ENCODE measurements around the gene CDC42EP2. TPM values are rescaled to one million over a fixed set of nuclear protein-coding genes. Genes with fewer than 3 reads are reported as not detected.

Gene CDC42EP2
- total RNA-seq, 3 donors from 2014 or later (not counting 1 experiment from before 2014, with no cell fraction given): 1.4 to 1.5 (median 1.5) TPM

DNA sequence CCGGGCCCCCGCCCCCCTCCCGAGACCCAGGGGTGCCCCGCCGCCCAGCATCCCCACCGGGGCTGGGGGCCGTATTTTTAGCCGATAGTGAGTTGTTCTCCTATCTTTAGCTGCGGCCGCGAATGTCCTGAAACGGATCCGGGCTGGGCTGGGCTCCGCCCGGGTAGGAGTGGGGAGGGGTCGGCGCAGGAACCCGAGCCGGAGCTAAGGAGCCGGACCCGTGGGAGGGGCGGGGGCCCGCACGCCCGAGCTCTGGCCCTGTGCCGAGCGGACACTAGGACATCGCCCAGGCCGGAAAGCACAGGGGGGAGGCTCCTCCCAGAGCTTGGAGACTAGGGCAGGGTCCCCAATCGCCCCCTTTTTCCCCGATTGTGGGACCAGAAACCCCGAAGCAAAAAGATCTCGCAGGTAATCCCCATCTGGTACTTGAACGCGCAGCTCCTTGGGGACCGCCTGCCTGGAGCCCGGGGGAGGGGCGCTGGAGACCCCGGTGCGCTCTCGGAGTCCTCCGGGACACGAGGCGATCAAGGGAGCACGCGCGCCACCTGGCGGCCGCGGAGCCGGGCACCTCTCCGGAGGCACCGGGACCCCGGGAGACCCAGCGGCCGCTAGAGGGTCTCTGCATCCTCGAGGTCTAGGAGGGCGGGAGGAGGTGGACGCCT is 669 bp downstream of the CDC42EP2 start:
- Mint-ChIP-seq H3K36me3 (no peaks in the 10 kb centered on the region), H3K4me1 (peaks cover 0 to 5% of the 10 kb centered on the region in 2 donors), H3K27ac (peak overlapping the region in 1 of 2 donors; percentile 42), H3K4me3 (peak overlapping the region; percentile 81), H3K27me3 (ENCODE audit: low read depth in 2 of 2) (peaks cover 0 to 12% of the 10 kb centered on the region in 2 donors), H3K9me3 (no peaks in the 10 kb centered on the region)
- peaks cover 21% of the 10 kb centered on the region for H3K4me1 ChIP-seq (ENCODE audit: control insufficient read depth, insufficient read depth, low read length)
- no peaks in the 10 kb centered on the region for H3K27me3 ChIP-seq (ENCODE audit: control insufficient read depth, insufficient read depth, low read length)
- intact Hi-C loops (cut with micrococcal nuclease): loop anchor here (1.0 to 5.0 kb wide), 3 partner anchors 40 to 203 kb away; partner anchors contain the start of gene TM7SF2
- peak; percentile 67 to 74 (median 70) for ATAC-seq
- no peak overlapping the region for H3K27ac ChIP-seq (ENCODE audit: low read length)
- no peaks in the 10 kb centered on the region for H3K36me3 ChIP-seq (ENCODE audit: control insufficient read depth, insufficient read depth, low read length)
- H3K4me3 ChIP-seq (ENCODE audit: low read length): peak overlapping the region; percentile 75
- no peaks in the 10 kb centered on the region for H3K9me3 ChIP-seq (ENCODE audit: control insufficient read depth, insufficient read depth, low read length)
- WGBS (ENCODE audit: insufficient coverage): under 1% methylated on average over 59 of the region's 59 CpGs
- peak; percentile 79 to 88 for DNase-seq
- TF ChIP-seq, protein P1, sequence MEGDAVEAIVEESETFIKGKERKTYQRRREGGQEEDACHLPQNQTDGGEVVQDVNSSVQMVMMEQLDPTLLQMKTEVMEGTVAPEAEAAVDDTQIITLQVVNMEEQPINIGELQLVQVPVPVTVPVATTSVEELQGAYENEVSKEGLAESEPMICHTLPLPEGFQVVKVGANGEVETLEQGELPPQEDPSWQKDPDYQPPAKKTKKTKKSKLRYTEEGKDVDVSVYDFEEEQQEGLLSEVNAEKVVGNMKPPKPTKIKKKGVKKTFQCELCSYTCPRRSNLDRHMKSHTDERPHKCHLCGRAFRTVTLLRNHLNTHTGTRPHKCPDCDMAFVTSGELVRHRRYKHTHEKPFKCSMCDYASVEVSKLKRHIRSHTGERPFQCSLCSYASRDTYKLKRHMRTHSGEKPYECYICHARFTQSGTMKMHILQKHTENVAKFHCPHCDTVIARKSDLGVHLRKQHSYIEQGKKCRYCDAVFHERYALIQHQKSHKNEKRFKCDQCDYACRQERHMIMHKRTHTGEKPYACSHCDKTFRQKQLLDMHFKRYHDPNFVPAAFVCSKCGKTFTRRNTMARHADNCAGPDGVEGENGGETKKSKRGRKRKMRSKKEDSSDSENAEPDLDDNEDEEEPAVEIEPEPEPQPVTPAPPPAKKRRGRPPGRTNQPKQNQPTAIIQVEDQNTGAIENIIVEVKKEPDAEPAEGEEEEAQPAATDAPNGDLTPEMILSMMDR (IDR thresholded peaks at IDR 0.05): peak; percentile 99

DNA sequence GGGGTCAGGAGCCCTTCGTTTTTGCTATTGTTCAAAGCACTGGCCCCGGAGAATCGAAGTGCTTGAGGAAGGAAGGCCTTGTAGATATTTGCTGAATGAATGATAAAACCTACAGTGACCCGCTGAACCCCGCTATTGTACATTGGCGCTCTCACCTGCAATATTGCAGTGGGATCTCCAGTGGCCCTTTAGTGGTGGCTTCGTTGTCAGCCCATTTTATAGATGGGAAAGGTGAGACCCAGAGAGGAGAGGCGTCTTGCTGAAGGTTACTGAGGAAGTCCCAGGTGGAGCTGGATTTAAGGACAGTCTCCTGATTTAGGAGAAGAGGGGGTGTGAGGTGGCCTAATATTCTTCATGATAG is 1.2 kb downstream of the CDC42EP2 start:
- Mint-ChIP-seq H3K9me3 (no peaks in the 10 kb centered on the region), H3K4me3 (peak overlapping the region; percentile 78), H3K36me3 (no peaks in the 10 kb centered on the region), H3K27me3 (ENCODE audit: low read depth in 2 of 2) (peaks cover 0 to 12% of the 10 kb centered on the region in 2 donors), H3K4me1 (peaks cover 0 to 5% of the 10 kb centered on the region in 2 donors), H3K27ac (no peak overlapping the region)
- H3K36me3 ChIP-seq (ENCODE audit: control insufficient read depth, insufficient read depth, low read length): no peaks in the 10 kb centered on the region
- TF ChIP-seq, protein P1 (IDR thresholded peaks at IDR 0.05): peak; percentile 63
- intact Hi-C loops (cut with micrococcal nuclease): loop anchor here (1.0 to 5.0 kb wide), 3 partner anchors 41 to 204 kb away; partner anchors contain the start of gene TM7SF2
- H3K4me3 ChIP-seq (ENCODE audit: low read length): no peak overlapping the region
- 35% methylated on average over 8 of the region's 8 CpGs for WGBS (ENCODE audit: insufficient coverage)
- ATAC-seq (no peak), DNase-seq (no peak)
- H3K9me3 ChIP-seq (ENCODE audit: control insufficient read depth, insufficient read depth, low read length): no peaks in the 10 kb centered on the region
- peaks cover 21% of the 10 kb centered on the region for H3K4me1 ChIP-seq (ENCODE audit: control insufficient read depth, insufficient read depth, low read length)
- no peaks in the 10 kb centered on the region for H3K27me3 ChIP-seq (ENCODE audit: control insufficient read depth, insufficient read depth, low read length)
- H3K27ac ChIP-seq (ENCODE audit: low read length): no peak overlapping the region

DNA sequence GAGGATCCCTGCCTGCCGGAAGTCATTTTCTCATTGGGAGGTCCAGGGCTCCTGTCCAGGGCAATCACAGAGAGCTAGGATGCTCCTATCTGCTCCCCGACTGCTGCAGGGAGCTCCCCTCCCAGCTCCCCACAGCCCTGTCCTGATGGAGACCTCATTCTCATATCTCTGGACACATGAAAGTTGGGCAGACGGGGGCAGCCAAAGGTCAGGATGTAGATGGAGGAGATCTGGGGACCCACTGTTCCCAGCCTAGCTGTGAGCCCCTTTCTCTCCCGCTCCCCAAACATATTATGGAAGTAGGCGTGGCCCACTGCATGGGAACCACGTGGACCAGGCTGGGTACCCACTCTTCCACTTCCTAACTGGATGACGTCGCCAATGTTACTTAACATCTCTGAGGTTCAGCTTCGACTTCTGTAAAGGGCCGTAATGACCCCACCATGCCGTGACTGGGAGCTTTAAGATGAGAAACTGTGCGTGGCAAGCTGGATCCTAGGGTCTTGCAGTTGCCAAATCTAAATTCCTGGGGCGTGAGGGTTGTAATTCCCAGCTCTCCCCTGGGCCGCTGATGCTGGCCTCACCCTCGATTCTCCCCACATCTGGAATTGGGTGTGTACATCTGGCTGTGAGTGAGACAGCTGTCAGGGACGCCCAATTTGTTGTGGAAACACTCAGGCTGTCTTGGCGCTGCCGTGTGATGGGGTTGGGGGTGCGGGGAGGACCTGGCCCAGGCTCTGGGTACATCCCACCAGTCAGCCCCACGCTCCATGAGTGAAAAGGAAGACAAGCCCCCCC is 1.8 kb downstream of the CDC42EP2 start:
- Mint-ChIP-seq H3K36me3 (no peaks in the 10 kb centered on the region), H3K4me1 (peaks cover 0 to 5% of the 10 kb centered on the region in 2 donors), H3K9me3 (no peaks in the 10 kb centered on the region), H3K27ac (no peak overlapping the region), H3K4me3 (peak overlapping the region; percentile 78), H3K27me3 (ENCODE audit: low read depth in 2 of 2) (peaks cover 0 to 12% of the 10 kb centered on the region in 2 donors)
- ATAC-seq (no peak), DNase-seq (peak in 1 of 2 donors; percentile 17)
- no peak overlapping the region for H3K27ac ChIP-seq (ENCODE audit: low read length)
- H3K36me3 ChIP-seq (ENCODE audit: control insufficient read depth, insufficient read depth, low read length): no peaks in the 10 kb centered on the region
- TF ChIP-seq, protein P1 (IDR thresholded peaks at IDR 0.05): no peak
- intact Hi-C loops (cut with micrococcal nuclease): loop anchor here (5.0 kb wide), 1 partner anchor 204 kb away; the partner anchor contains the start of gene TM7SF2
- H3K4me1 ChIP-seq (ENCODE audit: control insufficient read depth, insufficient read depth, low read length): peaks cover 21% of the 10 kb centered on the region
- no peaks in the 10 kb centered on the region for H3K9me3 ChIP-seq (ENCODE audit: control insufficient read depth, insufficient read depth, low read length)
- no peak overlapping the region for H3K4me3 ChIP-seq (ENCODE audit: low read length)
- WGBS (ENCODE audit: insufficient coverage): 80% methylated on average over 20 of the region's 20 CpGs
- no peaks in the 10 kb centered on the region for H3K27me3 ChIP-seq (ENCODE audit: control insufficient read depth, insufficient read depth, low read length)

Data from natural killer cell (primary cell).